Renal cortical epithelial cell (primary cell): Measurements from ENCODE around the gene CD34. TPM values are rescaled to one million over a fixed set of nuclear protein-coding genes. Genes with fewer than 3 reads are reported as not detected.
"Not testable (repeated sequence)": the region's sequence is repeated elsewhere in the genome, so short reads cannot be mapped to it uniquely, and the experiment has no call there.

ENCODE experiments used
- DNase-seq: peaks from one replicate; pipeline ENCODE4 v3.0.0-alpha.2; 2011; ENCODE audit warnings: low read depth
- total RNA-seq: library from RNA; depleted of rRNA; stranded (reverse); fragments of >200 nt; gene quantifications from 2 replicates; pipeline ENCODE4 v1.2.3, GENCODE V29; 2014

Gene CD34, protein sequence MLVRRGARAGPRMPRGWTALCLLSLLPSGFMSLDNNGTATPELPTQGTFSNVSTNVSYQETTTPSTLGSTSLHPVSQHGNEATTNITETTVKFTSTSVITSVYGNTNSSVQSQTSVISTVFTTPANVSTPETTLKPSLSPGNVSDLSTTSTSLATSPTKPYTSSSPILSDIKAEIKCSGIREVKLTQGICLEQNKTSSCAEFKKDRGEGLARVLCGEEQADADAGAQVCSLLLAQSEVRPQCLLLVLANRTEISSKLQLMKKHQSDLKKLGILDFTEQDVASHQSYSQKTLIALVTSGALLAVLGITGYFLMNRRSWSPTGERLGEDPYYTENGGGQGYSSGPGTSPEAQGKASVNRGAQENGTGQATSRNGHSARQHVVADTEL
- total RNA-seq = 0.35 TPM in 2 replicates

DNA sequence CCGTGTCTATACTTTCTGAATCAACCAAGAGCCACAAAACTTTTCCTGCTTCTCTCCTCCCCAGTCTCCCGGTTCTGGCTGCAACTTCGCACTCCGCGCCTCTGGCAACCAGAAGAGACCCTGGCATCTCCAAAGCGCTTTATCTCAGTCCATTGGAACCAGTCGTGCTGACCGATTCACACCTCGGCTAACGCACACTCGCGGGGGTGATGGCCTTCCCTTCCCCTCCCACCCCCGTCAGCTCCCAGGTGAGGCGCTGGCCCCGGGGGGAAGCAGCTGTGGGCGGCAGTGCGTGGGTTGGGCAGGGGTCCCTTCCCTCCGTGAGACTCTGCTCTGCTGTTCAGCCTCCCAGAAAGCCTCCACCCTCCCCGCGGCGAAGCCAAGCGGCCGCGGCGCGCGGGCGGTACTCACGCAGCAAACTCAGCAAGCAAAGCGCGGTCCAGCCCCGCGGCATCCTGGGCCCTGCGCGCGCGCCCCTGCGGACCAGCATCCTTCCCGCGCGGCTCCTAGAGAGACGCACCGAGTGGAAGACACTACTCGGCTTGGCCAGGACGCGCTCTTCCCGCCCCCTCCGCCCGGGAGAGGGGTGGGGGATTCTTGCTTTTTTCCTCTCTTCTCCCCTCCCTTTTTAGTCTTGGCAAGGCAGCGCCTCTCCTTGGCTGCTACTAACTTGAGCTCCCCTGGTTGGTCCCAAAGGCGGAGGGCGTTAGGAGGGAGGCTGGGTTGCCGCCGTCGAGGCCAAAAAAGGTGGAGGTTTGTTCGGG, at the start of gene CD34:
TSS of gene CD34 (minus strand) at position 535 of the 764 bp plus-strand sequence. CDS start at position 490, 45 bp downstream.
- DNase-seq = no peak

DNA sequence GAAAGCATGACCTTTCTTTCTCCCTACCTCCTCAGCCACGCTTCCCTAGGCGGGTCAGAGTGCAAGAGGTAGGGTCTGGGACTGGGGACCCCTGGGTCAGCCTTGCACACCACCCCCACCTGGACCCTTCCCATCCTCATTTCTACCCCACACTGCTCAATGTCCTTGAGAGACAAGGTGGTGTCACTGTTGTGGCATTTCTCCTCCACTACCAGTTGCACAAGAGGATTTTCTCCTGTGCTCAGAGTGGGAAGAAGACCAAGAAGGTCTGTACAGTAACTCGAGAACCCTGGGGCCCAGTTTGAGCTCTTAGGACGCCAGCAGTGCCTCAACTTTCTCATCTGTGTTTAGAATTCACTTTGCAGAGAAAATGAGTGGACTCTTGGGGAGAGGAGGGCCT, 49.4 kb upstream of the CD34 start:
- no peak for DNase-seq

DNA sequence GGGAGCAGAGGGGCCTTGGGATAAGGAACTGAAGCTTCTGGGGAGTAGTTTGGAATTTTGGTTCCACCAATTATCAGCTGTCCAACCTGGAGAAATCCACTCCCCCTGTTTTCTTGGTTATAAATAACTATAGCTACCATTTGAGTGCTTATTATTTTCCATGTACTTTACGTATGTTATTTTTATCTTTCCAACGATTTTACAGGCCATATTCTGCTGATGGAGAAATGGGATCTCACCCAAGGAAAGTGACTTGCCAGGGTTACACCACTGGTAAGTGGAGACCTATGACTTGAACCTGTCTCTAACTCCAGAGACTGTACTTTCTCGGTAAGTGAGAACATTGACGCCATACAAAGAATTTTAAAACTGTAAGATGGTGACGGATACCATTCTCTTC, 49.0 kb upstream of the CD34 start:
- DNase-seq = no peak

DNA sequence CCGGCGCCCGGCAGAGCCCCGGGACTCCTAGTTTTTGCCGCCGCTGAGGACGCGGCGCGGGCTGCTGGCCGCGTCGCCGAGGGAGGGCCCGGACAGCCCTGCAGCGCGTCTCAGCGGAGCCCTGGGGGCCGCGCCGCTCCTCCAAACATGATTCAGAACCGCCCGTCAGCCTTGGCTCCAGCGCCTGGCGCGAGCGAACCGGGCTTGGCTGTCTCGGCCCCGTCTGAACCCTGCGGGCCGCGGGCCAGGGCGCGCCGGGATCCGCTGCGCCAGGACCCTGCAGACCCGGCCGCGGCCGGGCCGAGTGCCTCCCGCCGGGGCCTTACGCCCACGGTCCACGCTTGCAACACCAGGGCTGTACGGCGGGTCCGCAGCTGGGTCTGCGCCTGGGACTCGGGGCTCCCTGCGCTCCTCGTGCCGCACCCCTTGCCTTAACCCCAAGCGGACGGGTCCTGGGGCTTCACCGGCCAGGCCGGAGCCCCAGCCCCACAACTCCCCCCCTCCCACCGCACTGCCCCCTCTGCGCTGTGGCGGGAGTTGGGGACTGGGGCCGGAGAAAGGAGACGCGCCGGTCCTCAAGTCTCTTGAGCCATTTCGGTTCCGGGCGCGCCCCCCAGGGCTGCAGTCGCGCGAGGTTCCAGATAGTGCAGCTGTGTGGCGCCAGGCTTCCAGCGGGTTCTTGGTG, 48.4 kb upstream of the CD34 start:
- no peak for DNase-seq

DNA sequence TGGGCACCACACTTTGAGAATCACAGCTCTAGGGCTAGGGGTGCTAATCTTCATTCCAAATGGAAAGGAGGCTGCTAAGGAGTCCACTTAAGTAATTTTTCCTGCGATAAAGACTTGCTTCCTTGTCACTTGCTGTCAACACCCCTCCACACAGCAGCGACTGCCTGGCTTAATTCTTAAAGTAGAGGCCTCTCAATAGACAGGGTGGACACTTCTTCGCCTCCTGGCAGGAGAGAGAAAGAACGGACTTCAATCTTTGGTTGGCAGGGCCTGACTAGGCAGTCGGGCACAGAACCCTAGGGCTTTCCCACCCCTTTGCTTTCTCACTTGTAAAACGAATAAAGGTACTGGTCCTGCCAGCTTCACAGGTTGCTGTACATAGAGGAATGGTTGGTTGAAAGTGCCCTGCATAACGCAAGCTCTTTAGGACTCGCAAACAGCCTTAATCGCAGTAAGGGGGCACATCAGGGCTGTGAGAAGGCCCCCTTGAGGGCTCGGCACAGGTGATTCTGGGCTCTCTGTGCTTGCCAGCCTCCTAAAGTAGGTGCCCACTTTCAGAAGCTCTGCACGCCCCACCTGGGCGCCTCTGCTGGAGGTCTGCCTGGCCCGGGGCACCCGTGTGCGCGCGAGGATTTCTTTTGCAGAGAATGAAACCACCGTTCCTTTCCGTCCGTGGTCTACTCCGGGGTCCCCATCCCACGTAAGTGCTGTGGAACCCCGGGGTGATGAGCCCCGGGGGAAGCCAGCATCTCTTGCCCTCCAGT, 47.6 kb upstream of the CD34 start:
- DNase-seq = no peak

DNA sequence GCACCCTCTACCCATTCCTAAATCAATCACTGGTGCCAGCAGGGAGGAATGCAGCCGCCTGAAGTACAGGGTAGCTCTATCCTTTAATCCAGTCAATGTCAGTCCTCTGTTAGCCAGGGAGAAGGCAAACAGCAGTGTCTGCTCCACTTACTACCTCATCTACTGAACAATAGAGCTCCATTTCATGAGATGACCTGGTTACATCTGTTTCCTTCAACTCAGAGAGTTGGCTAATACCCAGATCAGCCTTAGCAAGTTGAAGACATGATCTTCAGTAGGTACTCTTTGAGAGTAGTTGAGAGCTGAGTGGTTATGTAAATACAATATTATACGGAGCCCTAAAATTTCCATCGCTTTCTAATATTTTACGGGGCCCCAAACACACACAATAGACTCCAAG, 46.1 kb upstream of the CD34 start:
- DNase-seq = no peak

DNA sequence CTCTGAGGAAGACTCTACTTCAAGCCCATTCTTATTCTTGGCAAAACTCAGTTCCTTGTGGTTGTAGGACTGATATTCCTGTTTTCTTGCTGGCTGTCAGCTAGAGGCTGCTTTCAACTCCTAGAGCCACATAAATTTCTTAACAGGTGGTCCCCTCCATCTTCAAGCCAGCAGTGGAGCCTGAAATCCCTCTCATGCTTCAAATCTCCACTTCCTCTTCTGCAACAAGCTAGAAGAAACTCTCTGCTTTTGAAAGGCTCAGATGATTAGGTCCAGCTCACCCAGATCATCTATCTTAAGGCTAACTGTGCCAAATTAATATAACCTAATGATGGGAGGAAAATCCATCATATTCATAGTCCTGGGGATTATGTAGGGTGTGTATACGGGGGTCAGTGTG, 43.2 kb upstream of the CD34 start:
- no peak for DNase-seq

DNA sequence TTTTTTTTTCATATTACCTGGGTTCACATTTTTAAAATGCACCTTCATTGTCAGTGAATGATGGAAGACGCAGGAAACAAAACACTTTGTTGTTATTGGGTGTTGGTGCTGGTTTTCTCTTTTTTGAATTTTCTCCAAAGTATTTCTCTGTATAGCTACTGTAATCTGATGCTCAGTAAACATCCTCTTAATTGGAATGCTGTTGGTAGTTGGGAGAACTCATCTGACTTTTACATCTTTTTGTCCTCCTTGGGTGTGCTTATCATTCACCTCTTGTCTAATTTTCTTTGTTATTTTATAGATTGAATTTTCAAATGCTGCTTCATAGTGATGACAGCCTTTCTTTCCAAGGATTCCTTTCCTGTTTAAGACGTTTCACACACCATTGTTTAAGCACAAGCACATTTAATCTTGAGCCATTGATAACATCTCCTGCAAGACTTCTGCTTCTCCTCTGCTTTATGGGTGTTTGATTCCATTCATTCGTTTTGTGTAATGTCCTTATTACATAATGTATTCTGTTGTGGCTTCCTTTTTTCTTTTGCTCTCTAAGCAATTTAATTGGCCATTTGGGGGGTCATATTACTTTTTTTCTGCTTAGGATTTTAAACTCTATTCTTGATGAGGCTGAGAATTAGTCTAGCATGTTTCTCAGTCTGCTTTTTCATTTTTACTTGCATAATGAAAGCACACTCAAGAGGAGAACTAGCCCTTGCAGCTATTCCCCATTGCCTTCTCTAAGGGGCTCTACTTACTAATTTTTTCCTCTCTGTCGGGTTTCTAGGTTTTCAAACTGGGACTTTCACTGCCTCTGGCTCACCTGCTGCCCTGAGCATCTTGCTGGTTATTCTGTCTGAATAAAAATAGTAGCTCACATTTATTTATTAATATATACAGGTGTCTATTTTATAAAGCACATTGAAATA, 42.0 kb upstream of the CD34 start:
- DNase-seq = no peak

DNA sequence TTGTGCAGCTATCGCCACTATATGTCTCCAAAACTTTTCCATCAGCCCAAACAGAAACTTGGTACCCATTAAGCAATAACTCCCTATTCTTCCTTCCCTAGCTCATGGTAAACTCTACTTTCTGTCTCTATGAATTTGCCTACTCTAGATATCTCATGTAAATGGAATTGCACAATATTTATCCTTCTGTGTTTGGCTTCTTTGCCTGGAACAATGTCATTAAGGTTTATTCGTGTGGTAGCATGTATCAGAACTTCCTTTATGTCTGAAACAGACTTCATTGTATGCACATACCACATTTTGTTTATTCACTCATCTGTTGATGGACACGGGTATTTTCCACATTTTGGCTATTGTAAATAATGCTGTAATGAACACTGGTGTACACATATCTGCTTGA, 40.7 kb upstream of the CD34 start:
- DNase-seq = no peak

DNA sequence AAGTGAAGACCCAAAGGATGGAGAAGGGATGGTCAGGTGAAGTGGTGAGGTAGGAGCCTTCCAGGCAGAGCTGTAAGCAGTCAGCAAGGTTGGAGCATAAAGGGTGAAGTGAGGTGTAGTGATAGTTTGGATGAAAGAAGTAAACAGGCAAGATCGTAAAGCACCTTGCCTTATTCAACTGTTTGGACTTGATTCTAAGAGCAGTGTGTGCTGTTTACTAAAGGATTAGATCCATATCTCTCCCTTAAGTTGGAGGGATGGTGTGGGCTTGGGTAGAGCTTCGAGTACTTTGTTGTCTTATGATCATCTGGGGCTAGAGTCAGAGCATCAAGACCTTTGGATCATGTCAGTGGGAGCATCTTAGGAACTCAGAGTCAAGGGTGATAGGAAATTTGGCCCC, 39.8 kb upstream of the CD34 start:
- no peak for DNase-seq

DNA sequence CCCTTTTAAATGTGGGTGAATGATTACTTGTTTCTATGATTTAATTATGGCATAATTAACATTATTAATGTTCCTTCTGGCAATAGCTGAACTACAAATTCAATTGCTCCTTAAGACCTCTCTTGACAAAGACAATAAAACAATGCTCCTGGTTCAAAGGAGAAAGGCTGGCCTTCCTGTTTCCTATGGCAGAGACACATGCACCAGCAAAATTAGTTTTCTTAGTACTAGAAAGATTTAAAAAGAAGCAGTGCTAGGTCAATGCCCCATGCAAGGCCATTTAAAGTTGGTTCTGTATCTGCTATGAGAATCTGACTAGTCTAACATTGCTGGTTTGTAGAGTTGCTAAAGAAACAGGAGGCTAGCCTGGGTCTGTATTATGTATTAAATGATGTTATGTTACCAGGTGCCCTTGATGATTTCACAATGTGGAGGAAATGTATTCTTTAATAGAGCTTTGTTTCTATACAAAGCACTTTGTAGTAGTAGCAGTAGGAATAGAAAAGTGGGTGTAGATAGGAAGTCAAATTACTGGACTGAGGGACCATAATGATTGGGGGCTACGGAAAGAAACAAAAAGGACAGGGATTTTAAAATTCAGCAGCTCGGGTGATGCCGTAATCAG, 38.8 kb upstream of the CD34 start:
- DNase-seq = no peak

DNA sequence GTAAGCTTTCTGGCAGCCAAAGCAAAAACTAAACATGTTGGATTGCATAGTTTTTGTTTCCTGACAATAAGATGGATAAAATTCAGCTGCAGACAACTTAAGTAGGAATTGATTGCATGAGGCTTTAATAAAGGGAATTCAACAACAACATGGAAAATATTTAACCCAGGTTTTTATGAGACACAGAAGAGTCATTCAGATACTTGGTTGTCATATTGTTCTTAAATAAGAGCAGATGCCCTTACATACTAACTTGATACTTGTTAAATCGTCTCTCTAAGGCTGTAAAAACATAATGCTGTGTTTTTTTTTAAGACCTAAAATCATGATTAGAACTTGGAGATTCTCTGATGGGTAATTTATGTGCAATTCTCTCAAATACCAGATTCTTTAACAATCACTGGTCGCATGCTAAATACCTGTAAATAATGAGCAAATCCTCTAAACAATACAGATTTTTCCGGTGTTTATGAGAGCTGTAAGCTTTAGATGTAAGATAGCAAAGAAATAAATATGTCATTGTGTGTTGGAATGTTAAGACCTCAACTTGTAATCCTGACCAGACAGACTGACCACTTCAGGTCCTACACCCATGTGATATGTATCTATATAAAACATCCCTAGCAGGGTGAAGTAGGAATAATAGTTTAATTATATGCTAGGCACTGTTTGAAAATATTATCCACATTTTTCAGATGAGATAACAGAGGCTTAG, 37.8 kb upstream of the CD34 start:
- no peak for DNase-seq

DNA sequence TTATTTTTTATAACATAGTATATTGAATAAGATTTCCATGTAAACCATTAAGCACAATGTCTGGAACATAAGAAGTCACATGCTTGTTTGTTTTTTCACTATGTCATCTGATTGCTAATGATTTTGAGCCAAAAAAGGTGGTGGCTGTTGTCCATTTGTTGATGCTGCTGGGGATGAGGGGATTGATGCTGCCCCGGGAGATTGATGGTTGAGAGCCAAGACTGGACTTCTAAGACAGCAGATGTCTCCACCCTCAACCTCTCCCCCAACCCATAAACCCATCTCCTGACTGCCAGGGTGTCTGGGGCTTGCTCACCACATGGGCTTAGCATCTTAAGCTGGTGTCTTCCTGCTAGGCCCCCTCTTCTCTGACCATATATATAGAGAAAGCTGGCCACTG, 35.8 kb upstream of the CD34 start:
- DNase-seq = no peak

DNA sequence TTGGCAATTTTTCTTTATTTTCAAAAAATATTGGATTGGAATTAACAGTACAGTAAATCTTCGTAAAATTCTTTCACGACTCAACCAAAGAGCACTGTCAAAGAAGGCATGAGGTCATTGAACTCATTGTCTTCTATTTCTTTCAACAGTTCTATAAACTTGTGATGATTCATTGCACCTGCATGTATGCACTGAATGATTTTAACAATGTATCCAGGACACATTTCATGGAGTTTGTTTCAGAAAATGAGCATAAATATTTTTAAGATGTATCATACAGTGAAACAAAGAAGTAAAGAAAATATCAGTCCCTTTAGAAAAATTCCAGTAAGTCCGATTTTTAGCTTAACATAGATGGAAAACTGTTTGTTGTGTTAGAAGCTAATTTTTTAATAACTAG, 33.6 kb upstream of the CD34 start:
- peak; percentile 60 for DNase-seq

DNA sequence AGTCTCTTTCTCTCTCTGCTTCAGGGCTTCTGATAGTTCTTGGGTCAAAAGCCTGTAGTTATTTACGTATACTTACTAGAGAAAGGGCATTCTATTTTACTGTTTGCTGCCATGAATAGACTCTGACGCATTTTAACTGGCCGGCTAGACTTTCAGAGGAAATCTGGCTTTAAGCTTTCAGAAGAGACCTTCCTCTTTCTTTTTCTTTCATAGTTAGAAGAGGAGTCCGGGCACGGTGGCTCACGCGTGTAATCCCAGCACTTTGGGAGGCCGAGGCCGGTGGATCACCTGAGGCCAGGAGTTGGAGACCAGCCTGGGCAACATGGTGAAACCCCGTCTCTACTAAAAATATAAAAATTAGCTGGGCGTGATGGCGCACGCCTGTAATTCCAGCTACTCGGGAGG, 31.4 kb upstream of the CD34 start:
- not testable (repeated sequence) for DNase-seq

DNA sequence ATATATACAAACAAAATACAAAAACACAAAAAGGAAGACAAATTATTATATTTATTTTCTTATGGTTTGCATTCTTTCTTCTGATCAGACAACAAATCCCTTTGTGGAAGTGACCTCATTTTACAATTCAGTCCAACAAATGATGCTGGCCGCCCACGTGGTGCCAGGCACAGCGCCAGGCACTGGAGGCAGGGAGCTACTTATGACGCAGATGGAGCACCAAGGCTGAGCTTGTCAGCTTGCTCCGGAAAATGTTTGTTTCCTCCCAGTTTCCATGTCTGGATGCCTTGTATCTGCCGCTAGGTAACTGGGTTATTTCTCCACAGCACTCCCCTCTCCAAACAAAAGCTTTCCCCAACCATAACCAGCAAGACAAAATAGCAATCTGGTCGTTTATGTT, 30.7 kb upstream of the CD34 start:
- no peak for DNase-seq

DNA sequence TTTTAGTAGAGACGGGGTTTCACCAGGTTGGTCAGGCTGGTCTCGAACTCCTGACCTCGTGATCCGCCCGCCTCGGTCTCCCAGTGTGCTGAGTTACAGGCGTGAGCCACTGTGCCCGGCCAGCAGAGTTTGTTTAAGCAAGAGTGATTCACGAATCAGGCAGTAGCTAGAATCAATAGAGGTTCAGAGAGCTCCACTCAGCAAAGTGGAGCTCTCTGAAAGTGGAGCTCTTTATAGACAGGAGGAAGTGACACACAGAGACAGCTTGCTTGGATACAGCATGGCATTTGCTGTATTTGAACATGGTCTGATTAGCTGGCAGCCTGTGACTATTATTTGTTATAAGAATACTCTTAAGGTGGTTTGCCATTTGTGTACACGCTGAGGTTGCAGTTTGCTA, 27.1 kb upstream of the CD34 start:
- peak; percentile 22 for DNase-seq

DNA sequence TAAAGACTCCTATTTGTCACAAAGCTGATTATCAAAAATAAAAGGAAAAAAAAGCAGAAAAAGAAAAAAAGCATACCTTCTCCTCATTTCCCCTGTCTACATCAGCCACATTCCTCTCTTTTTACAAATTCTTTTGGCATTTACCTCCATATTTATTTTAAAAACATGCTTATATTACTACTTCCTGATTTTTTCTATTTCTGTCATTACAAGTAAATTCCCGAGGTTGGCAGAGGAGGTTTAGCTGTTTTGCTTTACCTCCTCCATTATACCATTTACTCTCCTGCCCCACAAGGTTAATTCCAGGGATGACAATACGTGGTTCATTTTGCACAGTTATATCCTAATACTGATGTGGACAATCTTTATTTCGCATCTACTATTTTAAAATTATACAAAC, 26.3 kb upstream of the CD34 start:
- DNase-seq = no peak

DNA sequence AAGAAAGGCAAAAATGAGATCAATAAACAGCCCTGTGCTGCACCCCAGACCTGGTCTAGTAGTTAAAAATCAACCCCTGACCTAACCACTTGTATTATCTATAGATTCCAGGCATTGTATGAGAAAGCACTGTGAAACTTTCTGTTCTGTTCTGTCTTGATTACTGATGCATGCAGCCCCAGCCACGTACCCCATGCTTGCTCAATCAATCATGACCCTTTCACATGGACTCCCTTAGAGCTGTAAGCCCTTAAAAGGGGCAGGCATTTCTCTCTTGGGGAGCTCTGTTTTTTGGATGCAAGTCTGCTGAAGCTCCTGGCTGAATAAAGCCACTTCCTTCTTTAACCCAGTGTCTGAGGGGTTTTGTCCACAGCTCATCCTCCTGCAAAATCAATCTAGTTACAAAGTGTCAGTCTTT, 24.2 kb upstream of the CD34 start:
- peak; percentile 75 for DNase-seq
